WI38 (cell line): Measurements from ENCODE around the gene CCDC66.

Experiments
- H3K4me3 ChIP-seq: 2 replicates; pipeline ENCODE4 v1.5.1; 2011; ENCODE audit warnings: low read depth, mild to moderate bottlenecking, control low read depth, low read length
- CTCF ChIP-seq: IDR thresholded peaks from 2 replicates; pipeline ENCODE4 v1.5.1; 2012; ENCODE audit warnings: low read depth, mild to moderate bottlenecking, control low read depth, low read length

CCDC66 gene

GRCh38 chr3:56645407-56645806 lies 88.4 kb downstream of the CCDC66 start:
- no peak overlapping the region for H3K4me3 ChIP-seq
- TF ChIP-seq CTCF = no peak

GRCh38 chr3:56654460-56654859 lies 97.5 kb downstream of the CCDC66 start:
- TF ChIP-seq CTCF = no peak

GRCh38 chr3:56655709-56656108 lies 98.7 kb downstream of the CCDC66 start:
- H3K4me3 ChIP-seq = no peak overlapping the region

More at GRCh38 chr3:56654460-56654859, 97.5 kb downstream of the CCDC66 start:
- no peak overlapping the region for H3K4me3 ChIP-seq

GRCh38 chr3:56664823-56665222 lies 107.8 kb downstream of the CCDC66 start:
- no peak for TF ChIP-seq CTCF
- H3K4me3 ChIP-seq = no peak overlapping the region

More at GRCh38 chr3:56655709-56656108, 98.7 kb downstream of the CCDC66 start:
- no peak for TF ChIP-seq CTCF

- no peak overlapping the region for H3K4me3 ChIP-seq
- no peak for TF ChIP-seq CTCF
Observed at GRCh38 chr3:56667973-56668579, 111.1 kb downstream of the CCDC66 start.
